M059J (cell line): ENCODE data around the gene CLEC2B. TPM values are rescaled to one million over a fixed set of nuclear protein-coding genes. Genes with fewer than 3 reads are reported as not detected.
"Not testable (repeated sequence)": the region's sequence is repeated elsewhere in the genome, so short reads cannot be mapped to it uniquely, and the experiment has no call there.

Source experiments
- DNase-seq: peaks from one replicate; pipeline ENCODE4 v3.0.0-alpha.2; 2012; ENCODE audit warnings: low read depth
- total RNA-seq: library from RNA; depleted of rRNA; stranded (reverse); fragments of >200 nt; shearing (Covaris generic); gene quantifications from 2 replicates; pipeline ENCODE4 v1.2.3, GENCODE V29; 2014; rRNA removed

CLEC2B gene
- total RNA-seq: 34.4 and 45.5 TPM in 2 replicates

- DNase-seq: peak; percentile 91
Measured at GRCh38 chr12:9869307-9870161, at the start of gene CLEC2B. CLEC2B (minus strand) TSS chr12:9869354.

GRCh38 chr12:9911708-9912107 lies 42.6 kb upstream of the CLEC2B start:
- no peak for DNase-seq

- no peak for DNase-seq
Measured at GRCh38 chr12:9910716-9911421, 41.7 kb upstream of the CLEC2B start.

- no peak for DNase-seq
Measured at GRCh38 chr12:9909724-9910123, 40.6 kb upstream of the CLEC2B start.

- no peak for DNase-seq
Measured at GRCh38 chr12:9908350-9908749, 39.2 kb upstream of the CLEC2B start.

- no peak for DNase-seq
Measured at GRCh38 chr12:9907769-9908168, 38.6 kb upstream of the CLEC2B start.

- DNase-seq: peak; percentile 33
Measured at GRCh38 chr12:9906873-9907272, 37.7 kb upstream of the CLEC2B start.

- DNase-seq: no peak
Measured at GRCh38 chr12:9902539-9903228, 33.5 kb upstream of the CLEC2B start.

GRCh38 chr12:9900930-9901329 lies 31.8 kb upstream of the CLEC2B start:
- DNase-seq: no peak

- DNase-seq: no peak
Measured at GRCh38 chr12:9899209-9899608, 30.1 kb upstream of the CLEC2B start.

GRCh38 chr12:9897535-9897934 lies 28.4 kb upstream of the CLEC2B start:
- DNase-seq: no peak

- no peak for DNase-seq
Measured at GRCh38 chr12:9895215-9895971, 26.2 kb upstream of the CLEC2B start.

GRCh38 chr12:9888665-9889273 lies 19.6 kb upstream of the CLEC2B start:
- DNase-seq: no peak

- DNase-seq: no peak
Measured at GRCh38 chr12:9883175-9883574, 14.0 kb upstream of the CLEC2B start.

- no peak for DNase-seq
Measured at GRCh38 chr12:9881988-9882387, 12.8 kb upstream of the CLEC2B start.

GRCh38 chr12:9881246-9881645 lies 12.1 kb upstream of the CLEC2B start, which contains the start of gene KLRF2:
KLRF2 (plus strand) TSS chr12:9881489; CDS start chr12:9881596, 107 bp downstream.
- no peak for DNase-seq

GRCh38 chr12:9880532-9881078 lies 11.5 kb upstream of the CLEC2B start:
- no peak for DNase-seq

GRCh38 chr12:9876120-9876519 lies 7.0 kb upstream of the CLEC2B start:
- not testable (repeated sequence) for DNase-seq

- DNase-seq: no peak
Measured at GRCh38 chr12:9872742-9873141, 3.6 kb upstream of the CLEC2B start.

- DNase-seq: no peak
Measured at GRCh38 chr12:9872162-9872561, 3.0 kb upstream of the CLEC2B start.
